Common myeloid progenitor, CD34-positive (primary cell): ENCODE results near the gene PTGES2.

Experiments used
- CTCF ChIA-PET: fragments of 350-600 bp; sonication (Branson Sonifier 250); formaldehyde crosslinking; loops from one replicate; lab custom pipeline; 2021; ENCODE audit warnings: antibody characterized with exemption; lab: Charles Lee
- POLR2A ChIA-PET: fragments of 350-600 bp; sonication (Branson Sonifier 250); formaldehyde crosslinking; loops from one replicate; lab custom pipeline; 2021; ENCODE audit warnings: antibody characterized with exemption; lab: Charles Lee
- DNase-seq, 3 donors: peaks; one replicate each; pipeline versions ENCODE4 v3.0.0 to v3.0.0-alpha.2; 2013
- H3K27ac ChIP-seq, 2 experiments: 1 replicate in 1 of 2; 2 replicates in 1 of 2; pipeline ENCODE4 v1.7.0; 2013; ENCODE audit warnings: inconsistent platforms in 2 of 2, low read length in 2 of 2, mild to moderate bottlenecking in 2 of 2, low read depth in 1 of 2, moderate library complexity in 1 of 2; ENCODE audit not compliant: severe bottlenecking in 2 of 2, insufficient read depth in 1 of 2, poor library complexity in 1 of 2
- H3K27me3 ChIP-seq, 5 experiments: replicated peaks in 2 of 5; 1 replicate in 3 of 5; 2 replicates in 2 of 5; pipeline versions ENCODE4 v1.6.1 to v1.7.0; 2013; ENCODE audit warnings: low read length in 4 of 5, mild to moderate bottlenecking in 2 of 5, moderate library complexity in 2 of 5, inconsistent platforms in 1 of 5; ENCODE audit not compliant: insufficient read depth in 5 of 5, control insufficient read depth in 4 of 5
- H3K36me3 ChIP-seq, 4 experiments: 1 replicate in 2 of 4; 2 replicates in 2 of 4; pipeline versions ENCODE4 v1.6.1 to v1.7.0; 2013; ENCODE audit warnings: low read length in 3 of 4, control low read depth in 1 of 4, mild to moderate bottlenecking in 1 of 4; ENCODE audit not compliant: control insufficient read depth in 4 of 4, insufficient read depth in 4 of 4
- H3K4me1 ChIP-seq, 4 experiments: 1 replicate in 3 of 4; 2 replicates in 1 of 4; pipeline versions ENCODE4 v1.6.1 to v1.7.1; 2013; ENCODE audit warnings: low read length in 3 of 4, mild to moderate bottlenecking in 3 of 4, control low read depth in 1 of 4, inconsistent platforms in 1 of 4, moderate library complexity in 1 of 4; ENCODE audit not compliant: control insufficient read depth in 4 of 4, insufficient read depth in 4 of 4; ENCODE audit errors: control extremely low read depth in 1 of 4
- H3K4me3 ChIP-seq, 7 experiments: 1 replicate in 4 of 7; 2 replicates in 3 of 7; pipeline versions ENCODE4 v1.5.1 to v1.7.0; 2013; ENCODE audit warnings: mild to moderate bottlenecking in 7 of 7, low read length in 6 of 7, moderate library complexity in 6 of 7, inconsistent platforms in 2 of 7, low read depth in 2 of 7, control low read depth in 1 of 7; ENCODE audit not compliant: insufficient read depth in 4 of 7, control insufficient read depth in 1 of 7; ENCODE audit errors: extremely low read depth in 1 of 7
- H3K9me3 ChIP-seq, 5 experiments: 1 replicate in 4 of 5; 2 replicates in 1 of 5; pipeline versions ENCODE4 v1.6.1 to v1.7.1; 2013; ENCODE audit warnings: low read length in 4 of 5, mild to moderate bottlenecking in 2 of 5, inconsistent platforms in 1 of 5, low read depth in 1 of 5, moderate library complexity in 1 of 5; ENCODE audit not compliant: control insufficient read depth in 4 of 5, insufficient read depth in 2 of 5; ENCODE audit errors: control extremely low read depth in 1 of 5
- WGBS: methylation state at CpG from one replicate; pipeline ENCODE4 v1.1.5; 2013; ENCODE audit not compliant: insufficient coverage; 5-methylcytosine and 5-hydroxymethylcytosine counted together

Gene PTGES2

GRCh38 chr9:128108269-128109049 is 19.1 kb downstream of the PTGES2 start:
- DNase-seq = no peak
- WGBS = 97% methylated on average over 8 of the region's 15 CpGs
- ChIA-PET POLR2A (interaction anchor here (1.1 kb wide), 1 partner anchor 164 kb away, joined by 3 read pairs; no protein-coding TSS in a partner anchor), CTCF (interaction anchor here (1.0 to 1.9 kb wide), 2 partner anchors 9 to 10 kb away, joined by 5 to 6 read pairs; no protein-coding TSS in a partner anchor)
- Histone ChIP-seq H3K27ac (no peak overlapping the region), H3K9me3 (no peaks in the 10 kb centered on the region), H3K36me3 (peaks cover 0 to 50% (median 37%) of the 10 kb centered on the region in 4 experiments), H3K27me3 (no peaks in the 10 kb centered on the region), H3K4me3 (no peak overlapping the region), H3K4me1 (peaks cover 0 to 13% (median 8%) of the 10 kb centered on the region in 4 experiments)

- DNase-seq = no peak
- ChIA-PET POLR2A (interaction anchor here (1.1 kb wide), 1 partner anchor 164 kb away, joined by 3 read pairs; no protein-coding TSS in a partner anchor), CTCF (interaction anchor here (1.0 to 1.9 kb wide), 4 partner anchors 7 to 10 kb away, joined by 3 to 6 read pairs (median 4); no protein-coding TSS in a partner anchor)
- Histone ChIP-seq H3K4me1 (peaks cover 0 to 14% (median 8%) of the 10 kb centered on the region in 4 experiments), H3K9me3 (no peaks in the 10 kb centered on the region), H3K4me3 (no peak overlapping the region), H3K36me3 (peaks cover 0 to 52% (median 41%) of the 10 kb centered on the region in 4 experiments), H3K27me3 (no peaks in the 10 kb centered on the region), H3K27ac (no peak overlapping the region)
- 92% methylated on average over 15 of the region's 18 CpGs for WGBS
These were observed 19.9 kb downstream of the PTGES2 start for GRCh38 chr9:128107468-128108268.

- Histone ChIP-seq H3K4me3 (no peak overlapping the region), H3K36me3 (peaks cover 0 to 58% (median 44%) of the 10 kb centered on the region in 4 experiments), H3K9me3 (no peaks in the 10 kb centered on the region), H3K27ac (no peak overlapping the region), H3K27me3 (no peaks in the 10 kb centered on the region), H3K4me1 (peaks cover 0 to 14% (median 8%) of the 10 kb centered on the region in 4 experiments)
- ChIA-PET CTCF (interaction anchor here (1.0 to 1.9 kb wide), 3 partner anchors 8 to 10 kb away, joined by 3 to 6 read pairs (median 4); no protein-coding TSS in a partner anchor), POLR2A (no interaction called here)
- no peak for DNase-seq
- 98% methylated on average over 22 of the region's 23 CpGs for WGBS
These were observed 20.5 kb downstream of the PTGES2 start for GRCh38 chr9:128106940-128107467.

GRCh38 chr9:128106181-128106939 is 21.2 kb downstream of the PTGES2 start:
- Histone ChIP-seq H3K27me3 (no peaks in the 10 kb centered on the region), H3K4me1 (peaks cover 0 to 14% (median 8%) of the 10 kb centered on the region in 4 experiments), H3K4me3 (no peak overlapping the region), H3K27ac (no peak overlapping the region), H3K9me3 (no peaks in the 10 kb centered on the region), H3K36me3 (peaks cover 0 to 62% (median 47%) of the 10 kb centered on the region in 4 experiments)
- DNase-seq = no peak
- POLR2A ChIA-PET = no interaction called here
- CTCF ChIA-PET = interaction anchor here (0.6 to 1.9 kb wide), 5 partner anchors 8 to 14 kb away, joined by 3 to 6 read pairs (median 3); no protein-coding TSS in a partner anchor
- 97% methylated on average over 23 of the region's 23 CpGs for WGBS

- Histone ChIP-seq H3K27ac (no peak overlapping the region), H3K27me3 (no peaks in the 10 kb centered on the region), H3K4me1 (peaks cover 0 to 15% (median 10%) of the 10 kb centered on the region in 4 experiments), H3K4me3 (no peak overlapping the region), H3K36me3 (peaks cover 0 to 69% (median 50%) of the 10 kb centered on the region in 4 experiments), H3K9me3 (no peaks in the 10 kb centered on the region)
- 97% methylated on average over 19 of the region's 21 CpGs for WGBS
- DNase-seq = no peak
- ChIA-PET POLR2A (interaction anchor here (1.3 kb wide), 1 partner anchor 11 kb away, joined by 3 read pairs; no protein-coding TSS in a partner anchor), CTCF (interaction anchor here (0.6 to 1.3 kb wide), 3 partner anchors 11 to 365 kb away, joined by 3 to 4 read pairs (median 3); no protein-coding TSS in a partner anchor)
These were observed 21.9 kb downstream of the PTGES2 start for GRCh38 chr9:128105538-128106175.
